Measurements from ENCODE around the gene UBE2J2. TPM values are rescaled to one million over a fixed set of nuclear protein-coding genes. Genes with fewer than 3 reads are reported as not detected.

UBE2J2 gene
- total RNA-seq, 1 experiment from 2014 or later = 82.1 TPM

GRCh38 chr1:1213345-1214265 is 60.0 kb downstream of the UBE2J2 start, which contains the start of gene TNFRSF4:
TSS of gene TNFRSF4 (minus strand) at chr1:1214153. CDS start at chr1:1214127, 26 bp downstream.
- DNase-seq (ENCODE audit: low read depth) = no peak

DNA sequence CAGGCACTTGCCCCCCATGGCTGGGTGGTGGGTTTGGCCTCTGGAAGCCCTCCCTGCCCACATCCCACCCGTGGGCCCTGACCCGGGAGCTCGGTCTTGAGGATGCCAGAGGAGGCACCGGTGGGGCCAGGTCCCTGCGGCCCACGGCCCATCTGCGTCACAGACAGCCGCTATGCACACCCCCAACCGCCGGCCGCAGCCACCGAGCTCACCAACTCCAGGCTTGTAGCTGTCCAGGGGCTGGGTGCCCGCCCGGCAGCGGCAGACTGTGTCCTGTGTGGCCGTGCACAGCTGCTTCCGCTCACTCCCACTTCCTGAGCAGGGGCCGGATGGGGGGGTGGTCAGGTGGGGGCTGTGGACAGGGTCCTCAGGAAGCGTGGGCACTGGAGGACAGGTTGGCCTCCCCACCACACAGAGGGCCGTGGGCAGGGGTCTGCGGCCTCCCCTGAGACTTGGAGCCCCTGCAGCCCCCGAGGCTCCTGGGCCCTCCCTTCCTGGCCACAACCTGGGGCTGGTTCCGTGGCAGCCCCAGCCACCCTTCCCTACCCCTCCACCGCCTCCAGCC is 60.8 kb downstream of the UBE2J2 start:
- DNase-seq (ENCODE audit: low read depth) = no peak

- DNase-seq (ENCODE audit: low read depth) = no peak
These were observed 61.9 kb downstream of the UBE2J2 start for GRCh38 chr1:1211541-1212441.

DNA sequence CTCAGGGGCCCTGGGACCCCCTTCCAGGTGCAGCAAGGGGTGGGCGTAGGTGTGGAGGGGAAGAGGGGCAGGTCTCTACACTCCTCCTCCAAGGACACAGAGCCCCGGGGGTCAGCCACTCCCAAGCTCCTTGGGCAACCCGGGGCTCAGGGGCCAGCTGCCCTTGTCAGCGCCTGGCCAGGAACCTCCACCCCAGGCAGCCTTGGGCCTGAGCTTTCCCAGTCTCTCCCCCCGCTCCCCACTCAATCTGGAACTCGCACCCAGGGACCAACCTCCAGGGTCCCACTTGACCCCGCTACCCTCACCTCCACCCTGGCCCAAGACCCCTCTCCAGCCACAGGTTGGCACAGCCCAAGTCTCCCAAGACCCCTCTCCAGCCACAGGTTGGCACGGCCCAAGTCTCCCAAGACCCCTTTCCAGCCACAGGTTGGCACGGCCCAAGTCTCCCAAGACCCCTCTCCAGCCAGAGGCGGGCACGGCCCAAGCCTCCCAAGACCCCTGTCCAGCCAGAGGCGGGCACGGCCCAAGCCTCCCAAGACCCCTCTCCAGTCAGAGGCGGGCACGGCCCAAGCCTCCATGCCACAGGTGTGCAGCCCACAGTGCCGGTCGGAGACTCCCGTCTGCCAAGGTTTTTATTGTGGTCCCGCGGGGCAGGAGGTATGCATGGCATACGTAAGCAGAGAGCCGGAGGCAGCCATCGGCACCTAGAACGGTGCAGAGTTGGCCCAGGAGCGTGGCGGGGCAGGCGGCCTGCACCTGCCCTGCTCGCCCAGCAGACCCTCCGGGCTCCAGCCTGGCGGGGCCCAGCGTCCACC is 62.7 kb downstream of the UBE2J2 start:
- no peak for DNase-seq (ENCODE audit: low read depth)

DNA sequence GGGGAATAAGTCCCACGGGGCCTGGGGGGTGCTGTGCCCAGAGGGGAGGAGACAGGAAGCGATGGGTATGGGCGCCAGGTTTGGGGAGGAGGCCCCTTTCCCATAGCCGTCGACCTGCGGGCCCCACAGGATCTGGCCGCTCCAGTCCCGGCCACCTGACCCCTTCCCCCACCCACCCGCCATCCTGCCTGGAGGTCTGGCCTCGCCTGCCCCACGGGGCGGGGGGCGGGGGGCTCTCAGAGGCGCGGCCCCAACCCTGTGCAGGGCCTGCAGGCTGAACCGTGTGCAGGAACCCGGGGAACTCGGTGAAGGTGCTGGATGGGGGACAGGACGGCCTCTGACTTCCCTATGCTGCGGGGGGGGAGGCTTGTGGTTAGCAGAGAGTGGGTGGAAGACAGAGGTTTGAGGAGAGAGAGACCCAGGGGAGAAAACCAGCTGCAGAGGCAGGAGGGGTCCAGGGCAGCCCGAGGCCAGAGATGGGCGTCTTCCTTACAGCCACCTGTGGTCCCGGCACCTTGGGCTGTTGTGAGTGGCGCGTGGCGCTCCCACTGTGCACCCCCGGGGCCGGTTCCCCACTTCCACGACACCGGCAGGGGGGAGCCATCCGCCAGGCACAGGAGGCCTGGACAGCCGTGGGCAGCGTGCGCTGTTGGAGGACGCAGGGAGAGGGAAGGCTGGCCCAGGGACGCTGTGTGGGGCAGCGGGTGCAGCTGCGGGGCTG is 64.8 kb downstream of the UBE2J2 start:
- DNase-seq (ENCODE audit: low read depth) = peak; percentile 54

DNA sequence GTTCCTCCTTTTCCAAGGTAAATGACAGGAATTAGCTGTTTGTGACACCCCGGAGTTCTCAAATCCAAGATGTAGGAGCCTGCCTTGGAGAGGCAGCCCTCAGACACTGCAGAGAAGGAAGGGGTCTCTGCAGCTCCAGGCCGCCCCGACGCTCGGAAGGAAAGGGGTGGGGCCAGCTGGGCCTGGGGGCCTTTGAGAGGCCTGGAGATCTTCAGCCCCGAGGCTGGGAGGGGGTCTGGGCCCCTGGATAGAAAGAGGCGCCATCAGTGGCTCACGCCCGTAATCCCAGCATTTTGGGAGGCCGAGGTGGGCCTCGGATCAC is 66.1 kb downstream of the UBE2J2 start:
- no peak for DNase-seq (ENCODE audit: low read depth)

- no peak for DNase-seq (ENCODE audit: low read depth)
These were observed 66.6 kb downstream of the UBE2J2 start for GRCh38 chr1:1206966-1207531.

- no peak for DNase-seq (ENCODE audit: low read depth)
These were observed 67.2 kb downstream of the UBE2J2 start, which contains the start of gene TNFRSF18 for GRCh38 chr1:1206376-1206965. TSS of gene TNFRSF18 (minus strand) at chr1:1206592. CDS start at chr1:1206571, 21 bp downstream.

- DNase-seq (ENCODE audit: low read depth) = no peak
These were observed 67.8 kb downstream of the UBE2J2 start for GRCh38 chr1:1205769-1206375.

DNA sequence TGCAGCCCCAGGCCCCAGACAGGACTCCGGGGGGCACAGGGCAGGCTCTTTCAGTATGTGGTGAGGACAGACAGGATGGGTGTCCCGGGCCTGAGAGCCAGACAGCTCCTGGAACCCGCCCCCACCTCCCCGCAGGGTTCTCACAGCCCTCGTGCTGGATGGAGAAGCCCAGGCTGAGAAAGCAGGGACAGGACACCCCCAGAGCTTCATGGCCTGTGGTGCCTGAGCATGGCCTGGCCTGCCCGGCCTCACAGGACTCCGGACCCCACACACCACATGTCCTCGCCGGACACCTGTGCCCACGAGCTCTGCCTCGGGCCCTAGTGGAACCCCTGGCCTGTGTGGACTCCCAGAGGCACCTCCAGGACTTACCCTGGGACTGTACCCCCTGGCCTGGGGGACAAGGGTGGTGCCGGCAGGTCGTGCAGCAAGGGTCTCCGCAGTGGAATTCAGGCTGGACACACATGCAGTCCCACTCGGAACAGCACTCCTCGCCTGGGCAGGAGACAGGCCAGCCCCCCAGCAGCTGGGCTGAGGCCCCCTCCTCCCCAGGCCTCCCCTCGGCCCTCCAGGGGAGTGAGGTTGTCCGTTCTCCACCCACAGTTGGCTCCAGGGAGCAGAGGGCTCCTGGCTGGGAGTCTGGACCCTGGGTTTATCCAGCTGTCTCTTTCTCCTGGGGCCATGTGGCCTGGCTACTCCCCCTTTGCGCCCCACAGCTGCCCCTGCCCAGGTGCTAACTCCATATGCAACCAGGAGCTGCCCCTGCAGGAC is 68.5 kb downstream of the UBE2J2 start:
- no peak for DNase-seq (ENCODE audit: low read depth)

DNA sequence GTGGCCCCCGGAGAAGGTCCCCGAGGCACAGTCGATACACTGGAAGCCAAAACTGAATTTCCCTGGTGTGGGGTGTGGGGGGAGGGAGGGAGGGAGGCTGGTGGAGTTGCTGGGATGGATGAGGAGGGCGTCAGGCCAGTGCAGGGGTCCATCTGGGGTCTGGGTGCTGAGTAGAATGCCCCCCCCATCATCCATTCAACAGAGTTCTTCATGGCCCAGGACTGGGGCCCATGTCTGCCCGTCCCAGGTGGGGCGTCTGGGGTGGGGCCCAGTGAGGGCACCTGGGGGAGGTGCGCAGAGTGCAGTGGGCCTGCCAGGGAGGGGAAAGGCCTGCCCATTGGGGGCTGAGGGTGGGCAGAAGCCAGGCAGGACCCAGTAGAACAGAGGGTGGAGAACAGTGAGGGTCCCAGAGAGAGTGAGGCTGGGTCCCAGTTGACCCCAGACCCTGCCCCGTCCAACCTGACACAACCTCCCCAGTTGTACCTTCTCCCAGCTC is 69.2 kb downstream of the UBE2J2 start:
- DNase-seq (ENCODE audit: low read depth) = no peak

Other genes starting within 250 kb of the UBE2J2 start
- not detected in 2 replicates for gene RNF223, start 199.5 kb downstream of the UBE2J2 start, total RNA-seq (2014; rRNA removed; shearing (Covaris generic))
- gene C1orf159, start 157.8 kb downstream of the UBE2J2 start, total RNA-seq (2014; rRNA removed; shearing (Covaris generic)) = 14.8 and 19.1 TPM in 2 replicates
- gene TTLL10, start 100.0 kb downstream of the UBE2J2 start, total RNA-seq (2014; rRNA removed; shearing (Covaris generic)) = not detected in 2 replicates
- gene TNFRSF18, start 67.3 kb downstream of the UBE2J2 start, total RNA-seq (2014; rRNA removed; shearing (Covaris generic)) = 0.89 and 1.9 TPM in 2 replicates
- not detected in 2 replicates for gene TNFRSF4, start 59.7 kb downstream of the UBE2J2 start, total RNA-seq (2014; rRNA removed; shearing (Covaris generic))
- 84.4 and 91.8 TPM in 2 replicates for gene SDF4, start 41.9 kb downstream of the UBE2J2 start, total RNA-seq (2014; rRNA removed; shearing (Covaris generic))
- gene B3GALT6, start 41.6 kb downstream of the UBE2J2 start, total RNA-seq (2014; rRNA removed; shearing (Covaris generic)) = 44.5 and 49.1 TPM in 2 replicates
- gene C1QTNF12, start 27.1 kb downstream of the UBE2J2 start, total RNA-seq (2014; rRNA removed; shearing (Covaris generic)) = 0.36 TPM in 1 of 2 replicates, not detected in the other
- gene SCNN1D, start 6.6 kb upstream of the UBE2J2 start, total RNA-seq (2014; rRNA removed; shearing (Covaris generic)) = 0.71 and 0.86 TPM in 2 replicates
- 17.5 and 19.3 TPM in 2 replicates for gene ACAP3, start 34.1 kb upstream of the UBE2J2 start, total RNA-seq (2014; rRNA removed; shearing (Covaris generic))
- 18.8 and 39.8 TPM in 2 replicates for gene PUSL1, start 34.7 kb upstream of the UBE2J2 start, total RNA-seq (2014; rRNA removed; shearing (Covaris generic))
- gene INTS11, start 50.8 kb upstream of the UBE2J2 start, total RNA-seq (2014; rRNA removed; shearing (Covaris generic)) = 76.5 and 95.7 TPM in 2 replicates
- gene CPTP, start 50.9 kb upstream of the UBE2J2 start, total RNA-seq (2014; rRNA removed; shearing (Covaris generic)) = 7.0 and 12.9 TPM in 2 replicates
- gene TAS1R3, start 57.4 kb upstream of the UBE2J2 start, total RNA-seq (2014; rRNA removed; shearing (Covaris generic)) = under 0.01 TPM in 1 of 2 replicates, not detected in the other
- gene DVL1, start 75.6 kb upstream of the UBE2J2 start, total RNA-seq (2014; rRNA removed; shearing (Covaris generic)) = 44.4 and 65.5 TPM in 2 replicates
- gene MXRA8, start 84.7 kb upstream of the UBE2J2 start, total RNA-seq (2014; rRNA removed; shearing (Covaris generic)) = 0.23 TPM in 1 of 2 replicates, not detected in the other
- 267 and 308 TPM in 2 replicates for gene AURKAIP1, start 101.4 kb upstream of the UBE2J2 start, total RNA-seq (2014; rRNA removed; shearing (Covaris generic))
- gene CCNL2, start 125.5 kb upstream of the UBE2J2 start, total RNA-seq (2014; rRNA removed; shearing (Covaris generic)) = 58.8 and 81.7 TPM in 2 replicates
- 303 and 385 TPM in 2 replicates for gene MRPL20, start 133.4 kb upstream of the UBE2J2 start, total RNA-seq (2014; rRNA removed; shearing (Covaris generic))
- gene ANKRD65, start 147.4 kb upstream of the UBE2J2 start, total RNA-seq (2014; rRNA removed; shearing (Covaris generic)) = not detected in 2 replicates
- 2.2 and 5.7 TPM in 2 replicates for gene VWA1, start 161.8 kb upstream of the UBE2J2 start, total RNA-seq (2014; rRNA removed; shearing (Covaris generic))
- 0.06 and 0.29 TPM in 2 replicates for gene ATAD3C, start 175.8 kb upstream of the UBE2J2 start, total RNA-seq (2014; rRNA removed; shearing (Covaris generic))
- gene ATAD3B, start 197.9 kb upstream of the UBE2J2 start, total RNA-seq (2014; rRNA removed; shearing (Covaris generic)) = 46.8 and 47.5 TPM in 2 replicates
- 85.1 and 85.4 TPM in 2 replicates for gene ATAD3A, start 238.3 kb upstream of the UBE2J2 start, total RNA-seq (2014; rRNA removed; shearing (Covaris generic))